Measurements from ENCODE around the gene SLC22A7. TPM values are rescaled to one million over a fixed set of nuclear protein-coding genes. Genes with fewer than 3 reads are reported as not detected.

SLC22A7 gene
- total RNA-seq, 2 donors from 2014 or later, result not detected

DNA sequence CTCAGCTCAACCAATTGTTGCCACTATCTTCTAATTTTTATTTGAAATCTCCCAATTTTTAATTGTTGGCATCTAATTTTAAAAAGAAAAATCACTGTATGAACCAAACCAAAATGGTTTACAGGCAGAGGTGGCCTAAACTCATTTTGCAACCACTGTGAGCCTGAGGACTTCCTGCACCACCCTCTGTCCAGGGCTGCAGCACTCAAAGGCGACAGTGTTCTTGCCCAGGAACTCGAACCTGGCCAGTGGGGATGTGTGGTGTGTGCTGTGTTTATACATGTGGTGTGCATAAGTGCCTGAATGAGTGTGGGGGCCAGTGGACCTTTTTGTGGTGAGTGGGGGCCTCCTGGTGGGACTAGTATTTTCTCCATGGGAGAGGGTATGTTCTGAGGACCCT, 24.4 kb upstream of the SLC22A7 start:
- no peaks in the 10 kb centered on the region for H3K9me3 Mint-ChIP-seq
- TF ChIP-seq, protein P1, sequence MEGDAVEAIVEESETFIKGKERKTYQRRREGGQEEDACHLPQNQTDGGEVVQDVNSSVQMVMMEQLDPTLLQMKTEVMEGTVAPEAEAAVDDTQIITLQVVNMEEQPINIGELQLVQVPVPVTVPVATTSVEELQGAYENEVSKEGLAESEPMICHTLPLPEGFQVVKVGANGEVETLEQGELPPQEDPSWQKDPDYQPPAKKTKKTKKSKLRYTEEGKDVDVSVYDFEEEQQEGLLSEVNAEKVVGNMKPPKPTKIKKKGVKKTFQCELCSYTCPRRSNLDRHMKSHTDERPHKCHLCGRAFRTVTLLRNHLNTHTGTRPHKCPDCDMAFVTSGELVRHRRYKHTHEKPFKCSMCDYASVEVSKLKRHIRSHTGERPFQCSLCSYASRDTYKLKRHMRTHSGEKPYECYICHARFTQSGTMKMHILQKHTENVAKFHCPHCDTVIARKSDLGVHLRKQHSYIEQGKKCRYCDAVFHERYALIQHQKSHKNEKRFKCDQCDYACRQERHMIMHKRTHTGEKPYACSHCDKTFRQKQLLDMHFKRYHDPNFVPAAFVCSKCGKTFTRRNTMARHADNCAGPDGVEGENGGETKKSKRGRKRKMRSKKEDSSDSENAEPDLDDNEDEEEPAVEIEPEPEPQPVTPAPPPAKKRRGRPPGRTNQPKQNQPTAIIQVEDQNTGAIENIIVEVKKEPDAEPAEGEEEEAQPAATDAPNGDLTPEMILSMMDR (conservative IDR thresholded peaks at IDR 0.05), result no peak
- H3K36me3 ChIP-seq (ENCODE audit: control insufficient read depth, insufficient read depth, low read length), result no peaks in the 10 kb centered on the region
- H3K4me3 ChIP-seq (ENCODE audit: low read length), result no peak overlapping the region
- no peak overlapping the region for H3K27ac Mint-ChIP-seq
- no peak overlapping the region for H3K9ac ChIP-seq (ENCODE audit: extremely low read depth, low read length, poor library complexity, severe bottlenecking)
- H3K27me3 Mint-ChIP-seq (ENCODE audit: insufficient read depth), result peaks cover 73% of the 10 kb centered on the region
- 94 to 100% methylated on average over 1 to 2 of the region's 2 CpGs for WGBS, 2 experiments (ENCODE audit: insufficient coverage in 1 of 2, insufficient read length in 1 of 2)
- no peaks in the 10 kb centered on the region for H3K36me3 Mint-ChIP-seq (ENCODE audit: low read depth)
- no peak for DNase-seq
- peaks cover 38% of the 10 kb centered on the region for H3K4me1 Mint-ChIP-seq
- H3K4me1 ChIP-seq (ENCODE audit: control insufficient read depth, insufficient read depth, low read length), result peaks cover 12% of the 10 kb centered on the region
- H3K27ac ChIP-seq (ENCODE audit: low read depth, low read length), result no peak overlapping the region
- no peaks in the 10 kb centered on the region for H3K9me3 ChIP-seq (ENCODE audit: control insufficient read depth, low read length)
- H3K4me3 Mint-ChIP-seq, result peak overlapping the region; percentile 53
- H3K27me3 ChIP-seq (ENCODE audit: control insufficient read depth, insufficient read depth, low read length, poor library complexity, severe bottlenecking), result peaks cover 48% of the 10 kb centered on the region

DNA sequence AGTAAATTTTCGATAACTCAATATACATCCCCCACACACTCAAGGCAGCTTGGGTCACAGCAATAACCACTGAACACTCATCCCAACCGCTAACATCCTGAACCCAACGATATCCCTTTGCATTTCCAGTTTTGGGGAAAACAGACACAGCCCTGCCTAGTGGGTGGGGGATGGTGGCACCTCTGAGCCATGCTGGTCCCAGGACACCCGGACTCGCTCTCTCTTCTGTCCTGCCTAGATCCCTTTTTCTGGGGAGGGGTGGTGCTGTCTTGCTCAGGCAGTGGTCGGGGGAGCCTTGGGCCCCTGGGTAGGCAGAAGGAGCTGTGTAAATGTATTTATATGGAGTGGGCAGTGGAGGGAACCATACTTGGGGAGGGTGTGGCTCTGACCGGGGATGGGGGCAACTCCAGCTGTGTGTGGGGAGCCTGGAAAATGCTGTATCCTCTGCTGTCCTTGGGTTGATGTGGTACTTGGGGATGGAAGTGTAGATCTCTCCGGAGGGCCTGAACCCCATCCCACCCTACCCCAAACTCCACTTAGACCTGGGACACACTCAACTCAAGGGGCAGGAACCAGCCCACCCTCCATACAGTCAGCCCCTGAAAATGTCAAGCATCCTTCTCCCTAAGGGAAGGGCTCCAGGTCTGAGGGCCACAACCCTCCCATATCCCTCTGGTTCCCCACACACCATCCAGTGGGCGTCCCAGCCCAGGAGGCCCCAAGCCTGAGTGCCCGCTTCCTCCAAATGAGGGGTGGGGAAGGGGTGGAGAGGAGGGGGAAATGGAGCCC, 23.7 kb upstream of the SLC22A7 start:
- TF ChIP-seq, protein P1 (conservative IDR thresholded peaks at IDR 0.05), result no peak
- Histone ChIP-seq H3K36me3 (ENCODE audit: control insufficient read depth, insufficient read depth, low read length) (no peaks in the 10 kb centered on the region), H3K27ac (ENCODE audit: low read depth, low read length) (no peak overlapping the region), H3K4me3 (ENCODE audit: low read length) (no peak overlapping the region), H3K27me3 (ENCODE audit: control insufficient read depth, insufficient read depth, low read length, poor library complexity, severe bottlenecking) (peaks cover 42% of the 10 kb centered on the region), H3K4me1 (ENCODE audit: control insufficient read depth, insufficient read depth, low read length) (peaks cover 12% of the 10 kb centered on the region), H3K9me3 (ENCODE audit: control insufficient read depth, low read length) (no peaks in the 10 kb centered on the region), H3K9ac (ENCODE audit: extremely low read depth, low read length, poor library complexity, severe bottlenecking) (no peak overlapping the region)
- H3K27ac Mint-ChIP-seq, result no peak overlapping the region
- peaks cover 67% of the 10 kb centered on the region for H3K27me3 Mint-ChIP-seq (ENCODE audit: insufficient read depth)
- no peaks in the 10 kb centered on the region for H3K36me3 Mint-ChIP-seq (ENCODE audit: low read depth)
- WGBS, 2 experiments (ENCODE audit: insufficient coverage in 1 of 2, insufficient read length in 1 of 2), result 83 to 90% methylated on average over 6 to 8 of the region's 10 CpGs
- H3K9me3 Mint-ChIP-seq, result no peaks in the 10 kb centered on the region
- H3K4me1 Mint-ChIP-seq, result peaks cover 37% of the 10 kb centered on the region
- peak overlapping the region; percentile 53 for H3K4me3 Mint-ChIP-seq
- no peak for DNase-seq

DNA sequence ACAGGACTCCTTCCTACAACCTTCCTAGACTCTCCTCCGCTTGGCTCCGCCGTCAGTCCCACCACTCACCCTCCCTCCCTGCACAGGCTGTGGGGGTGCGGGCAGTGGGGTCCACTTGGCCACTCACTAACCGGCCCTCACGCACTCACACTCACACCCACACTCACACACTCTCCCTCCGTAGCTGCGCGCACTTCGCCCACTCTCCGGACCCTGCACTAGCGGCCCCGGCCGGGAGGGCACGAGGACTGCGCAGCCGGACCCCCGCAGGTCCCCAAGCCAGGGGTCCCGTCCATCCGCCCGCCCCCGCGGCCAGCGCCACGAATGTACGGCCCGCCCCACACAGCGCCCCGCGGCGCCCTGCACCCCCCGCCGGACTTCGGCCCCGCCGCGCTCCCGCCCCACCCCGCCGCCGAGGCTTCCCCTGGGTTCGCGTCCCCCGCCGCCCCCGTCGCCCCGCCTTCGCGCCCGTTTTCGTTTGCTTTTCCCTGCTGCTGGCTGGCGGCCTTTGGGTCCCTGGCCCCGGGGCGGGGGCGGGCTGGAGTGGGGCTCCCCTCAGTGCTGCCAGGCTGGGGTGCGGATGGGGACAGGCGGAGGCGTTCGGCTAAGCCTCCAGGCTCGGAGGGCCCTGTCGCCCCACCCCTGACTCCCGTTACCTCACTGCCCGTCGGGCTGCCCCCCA, 23.0 kb upstream of the SLC22A7 start:
- Mint-ChIP-seq H3K4me3 (peak overlapping the region; percentile 53), H3K27ac (no peak overlapping the region)
- 0 to 11% methylated on average over 1 to 65 of the region's 65 CpGs for WGBS, 2 experiments (ENCODE audit: insufficient coverage in 1 of 2, insufficient read length in 1 of 2)

More for the DNA sequence above, 23.0 kb upstream of the SLC22A7 start:
- Histone ChIP-seq H3K36me3 (ENCODE audit: control insufficient read depth, insufficient read depth, low read length) (no peaks in the 10 kb centered on the region), H3K4me1 (ENCODE audit: control insufficient read depth, insufficient read depth, low read length) (peaks cover 12% of the 10 kb centered on the region), H3K9me3 (ENCODE audit: control insufficient read depth, low read length) (no peaks in the 10 kb centered on the region), H3K4me3 (ENCODE audit: low read length) (peak overlapping the region; percentile 45), H3K9ac (ENCODE audit: extremely low read depth, low read length, poor library complexity, severe bottlenecking) (no peak overlapping the region), H3K27me3 (ENCODE audit: control insufficient read depth, insufficient read depth, low read length, poor library complexity, severe bottlenecking) (peaks cover 41% of the 10 kb centered on the region), H3K27ac (ENCODE audit: low read depth, low read length) (no peak overlapping the region)
- TF ChIP-seq, protein P1 (conservative IDR thresholded peaks at IDR 0.05), result no peak
- Mint-ChIP-seq H3K27me3 (ENCODE audit: insufficient read depth) (peaks cover 65% of the 10 kb centered on the region), H3K4me1 (peaks cover 34% of the 10 kb centered on the region), H3K9me3 (no peaks in the 10 kb centered on the region), H3K36me3 (ENCODE audit: low read depth) (no peaks in the 10 kb centered on the region)
- no peak for DNase-seq

All from endodermal cell (in vitro differentiated cells).